Brain microvascular endothelial cell (primary cell): ENCODE measurements around the gene GAREM1.
"Not testable (repeated sequence)": the region's sequence is repeated elsewhere in the genome, so short reads cannot be mapped to it uniquely, and the experiment has no call there.

Experiments used
- DNase-seq: peaks from one replicate; pipeline ENCODE4 v3.0.0-alpha.2; 2020
- H3K27ac ChIP-seq: fragments of 250-450 bp; sonication (Bioruptor Pico); 2 replicates; pipeline ENCODE4 v1.5.1; 2020; ENCODE audit warnings: mild to moderate bottlenecking, moderate library complexity
- H3K27me3 ChIP-seq: fragments of 250-450 bp; sonication (Bioruptor Pico); replicated peaks from 2 replicates; pipeline ENCODE4 v1.5.1; 2020; ENCODE audit warnings: mild to moderate bottlenecking
- H3K36me3 ChIP-seq: fragments of 250-450 bp; sonication (Bioruptor Pico); replicated peaks from 2 replicates; pipeline ENCODE4 v1.5.1; 2020; ENCODE audit warnings: mild to moderate bottlenecking
- H3K4me3 ChIP-seq: 2 replicates; pipeline ENCODE4 v1.5.1; 2011; ENCODE audit warnings: low read depth, mild to moderate bottlenecking, control low read depth, low read length, moderate library complexity
- in situ Hi-C: cut with HindIII; loops from 2 replicates; pipeline ENCODE4 v1.10.0; 2017; ENCODE audit warnings: low sequenced_read_pairs, low pct_ligation_motif_present
- TF ChIP-seq, protein P1 (sequence below): IDR thresholded peaks from 2 replicates; pipeline ENCODE4 v1.5.1; 2011; ENCODE audit warnings: low read depth, mild to moderate bottlenecking, moderate library complexity, low read length, control low read depth, inconsistent platforms; ENCODE audit errors: missing control alignments

Gene GAREM1

DNA sequence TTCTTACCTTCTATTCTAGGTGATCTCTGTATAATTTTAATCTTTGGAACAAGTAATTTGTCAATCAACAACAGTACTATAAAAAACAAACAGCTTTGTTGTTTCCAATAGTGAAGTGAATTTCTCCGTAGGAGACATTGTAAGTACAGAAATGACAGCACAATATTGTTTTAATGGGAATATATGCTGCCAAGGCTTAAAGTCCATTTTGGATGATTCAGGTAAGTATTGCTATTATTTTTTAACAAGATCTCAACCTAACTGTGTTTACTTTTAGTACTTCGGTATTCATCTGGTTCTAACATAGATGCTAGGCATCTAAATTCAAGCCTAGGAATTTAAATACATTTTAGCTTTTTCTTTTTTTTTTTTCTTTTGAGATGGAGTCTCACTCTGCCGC lies 175.1 kb downstream of the GAREM1 start:
- H3K27me3 ChIP-seq: no peaks in the 10 kb centered on the region
- in situ Hi-C loops: loop anchor here (25.0 kb wide), 2 partner anchors 92 to 167 kb away; partner anchors contain the start of gene GAREM1
- no peak overlapping the region for H3K4me3 ChIP-seq
- H3K36me3 ChIP-seq: no peaks in the 10 kb centered on the region
- H3K27ac ChIP-seq: no peak overlapping the region
- TF ChIP-seq, protein P1, sequence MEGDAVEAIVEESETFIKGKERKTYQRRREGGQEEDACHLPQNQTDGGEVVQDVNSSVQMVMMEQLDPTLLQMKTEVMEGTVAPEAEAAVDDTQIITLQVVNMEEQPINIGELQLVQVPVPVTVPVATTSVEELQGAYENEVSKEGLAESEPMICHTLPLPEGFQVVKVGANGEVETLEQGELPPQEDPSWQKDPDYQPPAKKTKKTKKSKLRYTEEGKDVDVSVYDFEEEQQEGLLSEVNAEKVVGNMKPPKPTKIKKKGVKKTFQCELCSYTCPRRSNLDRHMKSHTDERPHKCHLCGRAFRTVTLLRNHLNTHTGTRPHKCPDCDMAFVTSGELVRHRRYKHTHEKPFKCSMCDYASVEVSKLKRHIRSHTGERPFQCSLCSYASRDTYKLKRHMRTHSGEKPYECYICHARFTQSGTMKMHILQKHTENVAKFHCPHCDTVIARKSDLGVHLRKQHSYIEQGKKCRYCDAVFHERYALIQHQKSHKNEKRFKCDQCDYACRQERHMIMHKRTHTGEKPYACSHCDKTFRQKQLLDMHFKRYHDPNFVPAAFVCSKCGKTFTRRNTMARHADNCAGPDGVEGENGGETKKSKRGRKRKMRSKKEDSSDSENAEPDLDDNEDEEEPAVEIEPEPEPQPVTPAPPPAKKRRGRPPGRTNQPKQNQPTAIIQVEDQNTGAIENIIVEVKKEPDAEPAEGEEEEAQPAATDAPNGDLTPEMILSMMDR: no peak
- DNase-seq: no peak

DNA sequence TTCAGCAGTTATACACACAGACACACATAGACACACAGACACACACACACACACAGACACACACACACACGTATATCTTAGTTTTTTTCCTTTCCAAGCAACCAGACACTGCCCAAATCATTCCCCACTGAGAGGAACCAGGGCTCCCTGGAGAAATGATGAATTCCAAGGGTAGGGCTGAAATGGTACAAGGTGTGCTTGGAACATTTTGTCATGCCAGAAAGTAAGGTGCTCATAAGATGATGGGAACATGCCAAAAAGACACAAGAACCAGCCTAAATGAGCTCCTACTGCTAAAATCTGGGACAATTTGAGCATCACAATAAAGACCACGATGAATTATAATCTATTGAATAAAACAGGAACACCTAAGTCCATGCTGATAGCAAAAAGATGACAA lies 177.6 kb downstream of the GAREM1 start:
- no peaks in the 10 kb centered on the region for H3K27me3 ChIP-seq
- TF ChIP-seq, protein P1: no peak
- no peaks in the 10 kb centered on the region for H3K36me3 ChIP-seq
- DNase-seq: no peak
- H3K4me3 ChIP-seq: no peak overlapping the region
- no peak overlapping the region for H3K27ac ChIP-seq
- in situ Hi-C loops: loop anchor here (25.0 kb wide), 2 partner anchors 94 to 169 kb away; partner anchors contain the start of gene GAREM1

DNA sequence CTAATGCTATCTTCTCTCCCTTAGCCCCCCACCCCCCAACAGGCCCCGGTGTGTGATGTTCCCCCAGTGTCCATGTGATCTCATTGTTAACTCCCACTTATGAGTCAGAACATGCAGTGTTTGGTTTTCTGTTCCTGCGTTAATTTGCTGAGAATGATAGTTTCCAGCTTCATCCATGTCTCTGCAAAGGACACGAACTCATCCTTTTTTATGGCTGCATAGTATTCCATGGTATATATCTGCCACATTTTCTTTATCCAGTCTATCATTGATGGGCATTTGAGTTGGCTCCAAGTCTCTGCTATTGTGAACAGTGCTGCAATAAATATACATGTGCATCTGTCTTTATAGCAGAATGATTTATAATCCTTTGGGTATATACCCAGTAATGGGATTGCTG lies 179.1 kb downstream of the GAREM1 start:
- H3K36me3 ChIP-seq, H3K27me3 ChIP-seq, H3K4me3 ChIP-seq, H3K27ac ChIP-seq, DNase-seq: not testable (repeated sequence)
- in situ Hi-C loops: loop anchor here (25.0 kb wide), 2 partner anchors 96 to 171 kb away; partner anchors contain the start of gene GAREM1

- no peak for DNase-seq
- Histone ChIP-seq H3K27ac (no peak overlapping the region), H3K36me3 (no peaks in the 10 kb centered on the region), H3K27me3 (no peaks in the 10 kb centered on the region), H3K4me3 (no peak overlapping the region)
- TF ChIP-seq, protein P1: no peak
- in situ Hi-C loops: loop anchor here (25.0 kb wide), 2 partner anchors 96 to 171 kb away; partner anchors contain the start of gene GAREM1
Observed at GRCh38 chr18:32290810-32291209, 179.9 kb downstream of the GAREM1 start.

- in situ Hi-C loops: loop anchor here (25.0 kb wide), 2 partner anchors 98 to 173 kb away; partner anchors contain the start of gene GAREM1
- DNase-seq: peak; percentile 82
Observed at GRCh38 chr18:32289483-32290075, 181.1 kb downstream of the GAREM1 start.

GRCh38 chr18:32287873-32288272 lies 182.8 kb downstream of the GAREM1 start:
- Histone ChIP-seq H3K27me3 (no peaks in the 10 kb centered on the region), H3K4me3 (no peak overlapping the region), H3K36me3 (no peaks in the 10 kb centered on the region), H3K27ac (no peak overlapping the region)
- TF ChIP-seq, protein P1: no peak
- in situ Hi-C loops: loop anchor here (25.0 kb wide), 2 partner anchors 99 to 174 kb away; partner anchors contain the start of gene GAREM1
- DNase-seq: no peak

More at GRCh38 chr18:32289483-32290075, 181.1 kb downstream of the GAREM1 start:
- H3K36me3 ChIP-seq: no peaks in the 10 kb centered on the region
- no peaks in the 10 kb centered on the region for H3K27me3 ChIP-seq
- TF ChIP-seq, protein P1: peak; percentile 82
- H3K4me3 ChIP-seq: no peak overlapping the region
- H3K27ac ChIP-seq: no peak overlapping the region
